PFSK-1 (cell line): Measurements from ENCODE around the gene PRLR.

Experiments
- FOXP2 ChIP-seq: optimal IDR thresholded peaks from 2 replicates; pipeline ENCODE3; 2011; ENCODE audit warnings: borderline replicate concordance, control low read depth, inconsistent platforms; ENCODE audit not compliant: insufficient read depth; ENCODE audit errors: extremely low read length, extremely low read depth
- POLR2AphosphoS5 ChIP-seq: IDR thresholded peaks from 2 replicates; pipeline ENCODE4 v1.6.1; 2012; ENCODE audit warnings: low read depth, mild to moderate bottlenecking, control low read depth, low read length, moderate library complexity
- REST ChIP-seq, 2 experiments: IDR thresholded peaks; 2 replicates each; pipeline versions ENCODE4 v1.6.1 to v1.8.0; 2011 to 2012; ENCODE audit warnings: low read depth in 2 of 2, low read length in 2 of 2, control low read depth in 1 of 2, inconsistent platforms in 1 of 2, mild to moderate bottlenecking in 1 of 2, moderate library complexity in 1 of 2; ENCODE audit not compliant: insufficient read depth in 1 of 2
- SIN3A ChIP-seq: IDR thresholded peaks from 2 replicates; pipeline ENCODE4 v1.6.1; 2012; ENCODE audit warnings: mild to moderate bottlenecking, low read length, moderate library complexity, borderline replicate concordance; ENCODE audit not compliant: insufficient read depth
- TAF1 ChIP-seq: IDR thresholded peaks from 2 replicates; pipeline ENCODE4 v1.6.1; 2012; ENCODE audit warnings: low read length, control low read depth, borderline replicate concordance; ENCODE audit not compliant: insufficient read depth

The PRLR gene

DNA sequence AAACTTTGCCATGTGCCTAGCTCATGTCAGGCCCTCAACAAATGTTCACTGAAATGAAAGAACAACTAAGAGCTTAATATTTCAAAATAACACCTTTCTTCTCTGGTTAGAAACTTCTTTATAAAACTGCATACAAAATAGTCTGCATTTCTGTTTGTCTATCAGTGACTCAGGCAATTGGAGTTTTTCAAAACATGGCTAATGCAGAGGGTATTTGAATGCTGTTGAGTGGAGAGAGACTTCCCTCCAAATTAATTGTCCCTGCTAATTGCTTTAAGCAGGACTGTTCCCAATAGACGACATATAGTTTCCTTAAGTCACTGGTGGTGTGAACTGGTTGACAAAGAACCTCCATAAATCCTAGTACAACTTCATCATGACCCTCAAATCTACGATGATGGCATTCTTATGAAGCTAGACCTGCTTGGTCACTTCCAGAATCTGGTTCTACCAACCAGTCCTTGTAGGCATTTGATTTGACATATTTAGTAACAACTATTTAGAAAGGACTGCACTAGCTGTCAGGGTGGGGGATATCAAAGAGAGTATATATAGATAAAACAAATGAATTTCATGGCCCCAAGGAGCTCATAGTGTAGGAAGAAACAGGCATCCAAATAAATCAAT is 84.5 kb downstream of the PRLR start:
- TF ChIP-seq POLR2AphosphoS5 (no peak), FOXP2 (no peak), SIN3A (no peak), TAF1 (no peak), REST (IDR thresholded peaks at IDR 0.05; ENCODE audit: insufficient read depth in 1 of 2, low read depth in 2 of 2, low read length in 2 of 2) (no peak)

GRCh38 chr5:35145012-35145411 is 85.3 kb downstream of the PRLR start:
- no peak for TF ChIP-seq TAF1
- TF ChIP-seq SIN3A = no peak

DNA sequence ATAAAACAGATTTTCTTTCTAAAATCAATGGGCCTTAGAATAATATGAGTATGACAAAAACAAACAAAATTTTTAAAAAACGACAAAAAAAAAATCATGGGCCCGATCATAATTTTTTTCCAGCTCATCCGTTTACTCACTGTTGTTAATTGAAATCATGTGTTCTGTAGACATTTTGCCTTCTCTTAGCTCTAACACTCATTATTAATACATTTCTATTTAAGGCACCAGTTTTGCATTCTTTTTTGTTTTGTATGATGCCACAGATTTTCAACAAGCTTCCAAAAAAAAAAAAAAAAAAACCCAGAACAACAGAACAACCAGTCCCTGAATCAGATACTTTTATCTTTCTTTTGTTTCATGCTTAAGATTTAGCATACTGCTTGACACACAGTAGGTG is 86.4 kb downstream of the PRLR start:
- TF ChIP-seq POLR2AphosphoS5 (no peak), TAF1 (no peak)

- TF ChIP-seq REST (IDR thresholded peaks at IDR 0.05; ENCODE audit: insufficient read depth in 1 of 2, low read depth in 2 of 2, low read length in 2 of 2) = no peak
- no peak for TF ChIP-seq TAF1
- TF ChIP-seq FOXP2 = no peak
- TF ChIP-seq POLR2AphosphoS5 = no peak
- no peak for TF ChIP-seq SIN3A
These were observed 88.5 kb downstream of the PRLR start for GRCh38 chr5:35141739-35142138.

- TF ChIP-seq SIN3A = no peak
- TF ChIP-seq POLR2AphosphoS5 = no peak
- no peak for TF ChIP-seq REST (IDR thresholded peaks at IDR 0.05; ENCODE audit: insufficient read depth in 1 of 2, low read depth in 2 of 2, low read length in 2 of 2)
- no peak for TF ChIP-seq TAF1
- TF ChIP-seq FOXP2 = no peak
These were observed 92.1 kb downstream of the PRLR start for GRCh38 chr5:35138232-35138631.

DNA sequence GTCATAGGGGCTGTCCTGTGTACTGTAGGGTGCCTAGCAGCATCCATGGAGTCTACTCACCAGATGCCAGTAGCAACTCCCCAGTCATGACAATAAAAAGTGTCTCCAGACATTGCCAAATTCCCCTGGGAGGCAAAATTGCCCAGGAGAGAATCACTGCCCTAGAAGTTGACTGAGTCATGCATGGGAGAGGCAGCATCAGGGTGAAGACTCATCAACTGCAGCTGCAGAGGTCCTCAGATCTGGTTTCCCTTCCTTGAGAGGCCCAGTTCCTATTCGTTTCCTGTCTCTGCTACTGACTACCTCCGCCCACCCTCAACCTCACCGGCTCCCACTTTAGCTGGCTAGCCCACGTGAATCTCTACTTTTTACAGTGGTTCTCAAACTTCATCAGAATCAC is 93.9 kb downstream of the PRLR start:
- no peak for TF ChIP-seq POLR2AphosphoS5
- TF ChIP-seq REST (IDR thresholded peaks at IDR 0.05; ENCODE audit: insufficient read depth in 1 of 2, low read depth in 2 of 2, low read length in 2 of 2) = no peak
- no peak for TF ChIP-seq TAF1
- no peak for TF ChIP-seq SIN3A
- no peak for TF ChIP-seq FOXP2
